Keratinocyte (primary cell): ENCODE data around the gene STAT3. TPM values are rescaled to one million over a fixed set of nuclear protein-coding genes. Genes with fewer than 3 reads are reported as not detected.

ENCODE experiments used
- DNase-seq: peaks from one replicate; pipeline ENCODE4 v3.0.0-alpha.2; 2011; ENCODE audit warnings: low read depth, missing footprints, low spot score
- FAIRE-seq: peaks from 2 replicates; lab custom pipeline; 2011; peaks lifted over from hg19 to GRCh38; lab: Jason Lieb, UNC
- H2AFZ ChIP-seq: 2 replicates; pipeline ENCODE4 v1.6.0; 2012; ENCODE audit warnings: low read length, control low read depth, inconsistent platforms; ENCODE audit not compliant: control insufficient read depth
- H3K27ac ChIP-seq: 2 replicates; pipeline ENCODE4 v1.5.1; 2011; ENCODE audit warnings: low read length; ENCODE audit not compliant: control insufficient read depth, insufficient read depth
- H3K27me3 ChIP-seq: 3 replicates; pipeline ENCODE4 v1.6.0; 2011; ENCODE audit warnings: low read length; ENCODE audit not compliant: control insufficient read depth, insufficient read depth; ENCODE audit errors: extremely low read depth
- H3K36me3 ChIP-seq, 2 experiments: 2 replicates in 1 of 2; 3 replicates in 1 of 2; pipeline ENCODE4 v1.5.1; 2011; ENCODE audit warnings: low read length in 2 of 2, mild to moderate bottlenecking in 1 of 2; ENCODE audit not compliant: control insufficient read depth in 2 of 2, insufficient read depth in 2 of 2; ENCODE audit errors: extremely low read depth in 1 of 2
- H3K4me1 ChIP-seq: 3 replicates; pipeline ENCODE4 v1.5.1; 2011; ENCODE audit warnings: low read length; ENCODE audit not compliant: control insufficient read depth, insufficient read depth; ENCODE audit errors: extremely low read depth
- H3K4me2 ChIP-seq: 3 replicates; pipeline ENCODE4 v1.6.0; 2011; ENCODE audit warnings: low read depth, low read length; ENCODE audit not compliant: control insufficient read depth, insufficient read depth; ENCODE audit errors: extremely low read depth
- H3K4me3 ChIP-seq, 3 experiments: fragments of 200-600 bp in 1 of 3; sonication (generic) in 1 of 3; 2 replicates in 2 of 3; 3 replicates in 1 of 3; pipeline ENCODE4 v1.5.1; 2011 to 2016; ENCODE audit warnings: low read length in 3 of 3, mild to moderate bottlenecking in 3 of 3, control low read depth in 2 of 3, inconsistent platforms in 1 of 3, low read depth in 1 of 3, mixed read lengths in 1 of 3, mixed run types in 1 of 3, moderate library complexity in 1 of 3; ENCODE audit not compliant: control insufficient read depth in 2 of 3, insufficient read depth in 2 of 3; ENCODE audit errors: extremely low read depth in 1 of 3
- H3K79me2 ChIP-seq: 2 replicates; pipeline ENCODE4 v1.6.0; 2012; ENCODE audit warnings: low read length; ENCODE audit not compliant: control insufficient read depth, insufficient read depth
- H3K9ac ChIP-seq: 3 replicates; pipeline ENCODE4 v1.6.0; 2011; ENCODE audit warnings: low read length; ENCODE audit not compliant: control insufficient read depth, insufficient read depth; ENCODE audit errors: extremely low read depth
- H3K9me1 ChIP-seq: 3 replicates; pipeline ENCODE4 v1.6.0; 2011; ENCODE audit warnings: low read length; ENCODE audit not compliant: control insufficient read depth, insufficient read depth; ENCODE audit errors: extremely low read depth
- H3K9me3 ChIP-seq: 2 replicates; pipeline ENCODE4 v1.5.1; 2012; ENCODE audit warnings: low read depth, low read length; ENCODE audit not compliant: control insufficient read depth
- H4K20me1 ChIP-seq: 3 replicates; pipeline ENCODE4 v1.6.0; 2011; ENCODE audit warnings: low read length; ENCODE audit not compliant: control insufficient read depth, insufficient read depth; ENCODE audit errors: extremely low read depth
- EZH2 ChIP-seq: IDR thresholded peaks from one replicate; pipeline ENCODE4 v1.6.1; 2012; ENCODE audit warnings: inconsistent platforms, mild to moderate bottlenecking, low read length, moderate library complexity
- dilution Hi-C: fragments of 300-500 bp; cut with MboI; formaldehyde crosslinking; loops from one replicate; pipeline ENCODE4 v1.7.0; 2020; ENCODE audit warnings: low sequenced_read_pairs; ENCODE audit not compliant: extremely low pct_ligation_motif_present
- polyA plus RNA-seq, 5 experiments: library from polyadenylated mRNA; depleted of rRNA in 3 of 5; stranded (reverse) in 3 of 5; stranded (forward) in 1 of 5; unstranded in 1 of 5; fragments of >200 nt; gene quantifications; 1 replicate in 1 of 5; 2 replicates in 3 of 5; 3 replicates in 1 of 5; pipeline versions ENCODE4 v1.2.1 to v1.2.3, GENCODE V29; 2011 to 2012; ENCODE audit warnings: missing spikeins in 2 of 5, low read depth in 1 of 5, low replicate concordance in 1 of 5
- TF ChIP-seq, protein P1 (sequence below), 3 experiments: IDR thresholded peaks in 1 of 3; conservative IDR thresholded peaks in 1 of 3; optimal IDR thresholded peaks in 1 of 3; 2 replicates in 2 of 3; 3 replicates in 1 of 3; pipeline versions ENCODE3 to v1.5.1; 2011; ENCODE audit warnings: low read length in 3 of 3, mild to moderate bottlenecking in 3 of 3, moderate library complexity in 2 of 3, control low read depth in 1 of 3, inconsistent platforms in 1 of 3; ENCODE audit not compliant: insufficient read depth in 2 of 3; ENCODE audit errors: extremely low read depth in 1 of 3

Gene STAT3
- polyA plus RNA-seq, 1 donor (not counting 4 experiments of a cell fraction or from before 2014, with no cell fraction given), result 37.4 TPM

DNA sequence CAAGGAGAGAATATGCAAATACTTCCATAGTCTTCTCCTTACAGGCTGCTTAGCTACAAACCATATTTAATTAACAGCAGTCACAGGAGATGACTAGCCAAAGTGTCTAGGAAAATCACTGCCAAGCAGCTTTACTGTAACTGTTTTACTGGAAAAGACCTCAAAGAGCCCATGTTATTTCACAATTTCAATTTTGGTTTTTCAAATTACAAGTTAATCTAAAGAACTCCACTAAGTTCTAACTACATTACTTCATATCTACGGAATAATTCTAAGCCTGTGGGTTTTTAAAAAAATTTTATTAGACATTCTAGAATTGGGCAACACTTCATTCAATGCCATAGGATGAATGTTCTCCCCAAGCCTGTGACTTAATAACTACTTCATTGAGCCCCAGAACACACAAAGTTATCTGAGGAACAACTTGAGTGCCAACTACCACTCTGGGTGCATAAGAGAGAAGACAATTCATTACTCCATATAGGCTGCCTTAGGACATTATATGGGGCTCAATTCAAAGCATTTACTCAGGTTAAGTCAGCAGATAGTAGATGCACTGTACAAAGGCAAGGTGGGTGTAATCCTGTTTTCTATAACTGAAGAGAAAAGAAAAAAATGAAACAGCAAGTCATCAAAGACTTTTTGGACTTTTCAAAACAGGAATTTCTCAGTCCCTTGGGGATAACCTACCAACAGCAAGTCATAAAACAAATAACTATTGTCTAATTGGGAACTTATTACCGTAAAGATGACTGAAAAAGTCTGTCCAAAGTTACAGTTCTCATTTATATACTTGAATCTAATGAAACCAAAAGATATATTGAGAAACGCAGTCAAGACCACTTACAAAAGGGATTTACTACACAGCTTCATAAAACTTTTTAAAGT is 33.0 kb downstream of the STAT3 start:
- Histone ChIP-seq H3K9ac (no peak overlapping the region), H3K9me1 (no peaks in the 10 kb centered on the region), H3K27ac (no peak overlapping the region), H3K4me2 (no peak overlapping the region), H3K4me1 (no peaks in the 10 kb centered on the region), H4K20me1 (no peaks in the 10 kb centered on the region), H3K79me2 (peaks cover 53% of the 10 kb centered on the region), H3K36me3 (no peaks in the 10 kb centered on the region), H2AFZ (no peak overlapping the region), H3K9me3 (no peaks in the 10 kb centered on the region), H3K27me3 (no peaks in the 10 kb centered on the region), H3K4me3 (no peak overlapping the region)
- DNase-seq, result no peak
- dilution Hi-C loops, result no loop called here
- no peak for FAIRE-seq
- TF ChIP-seq, protein P1, sequence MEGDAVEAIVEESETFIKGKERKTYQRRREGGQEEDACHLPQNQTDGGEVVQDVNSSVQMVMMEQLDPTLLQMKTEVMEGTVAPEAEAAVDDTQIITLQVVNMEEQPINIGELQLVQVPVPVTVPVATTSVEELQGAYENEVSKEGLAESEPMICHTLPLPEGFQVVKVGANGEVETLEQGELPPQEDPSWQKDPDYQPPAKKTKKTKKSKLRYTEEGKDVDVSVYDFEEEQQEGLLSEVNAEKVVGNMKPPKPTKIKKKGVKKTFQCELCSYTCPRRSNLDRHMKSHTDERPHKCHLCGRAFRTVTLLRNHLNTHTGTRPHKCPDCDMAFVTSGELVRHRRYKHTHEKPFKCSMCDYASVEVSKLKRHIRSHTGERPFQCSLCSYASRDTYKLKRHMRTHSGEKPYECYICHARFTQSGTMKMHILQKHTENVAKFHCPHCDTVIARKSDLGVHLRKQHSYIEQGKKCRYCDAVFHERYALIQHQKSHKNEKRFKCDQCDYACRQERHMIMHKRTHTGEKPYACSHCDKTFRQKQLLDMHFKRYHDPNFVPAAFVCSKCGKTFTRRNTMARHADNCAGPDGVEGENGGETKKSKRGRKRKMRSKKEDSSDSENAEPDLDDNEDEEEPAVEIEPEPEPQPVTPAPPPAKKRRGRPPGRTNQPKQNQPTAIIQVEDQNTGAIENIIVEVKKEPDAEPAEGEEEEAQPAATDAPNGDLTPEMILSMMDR (optimal IDR thresholded peaks at IDR 0.05 in 1 of 3, IDR thresholded peaks at IDR 0.05 in 1 of 3, conservative IDR thresholded peaks at IDR 0.05 in 1 of 3; ENCODE audit: extremely low read depth in 1 of 3, insufficient read depth in 2 of 3, low read length in 3 of 3), result no peak
- no peak for TF ChIP-seq EZH2

DNA sequence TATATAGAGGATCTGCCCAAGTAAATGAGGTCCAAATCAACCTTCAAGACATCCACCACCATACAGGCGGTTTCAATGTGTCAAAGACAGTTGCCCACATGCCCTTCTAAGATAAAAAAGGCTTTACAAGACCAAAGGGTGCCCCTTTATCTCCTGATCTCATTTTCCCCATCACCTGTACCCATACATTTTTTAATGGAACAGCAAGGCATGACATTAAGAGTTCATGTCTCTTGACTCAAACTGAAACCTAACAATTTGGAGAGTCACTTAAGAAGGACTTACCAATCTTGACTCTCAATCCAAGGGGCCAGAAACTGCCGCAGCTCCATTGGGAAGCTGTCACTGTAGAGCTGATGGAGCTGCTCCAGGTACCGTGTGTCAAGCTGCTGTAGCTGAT is 40.1 kb downstream of the STAT3 start:
- peaks cover 26% of the 10 kb centered on the region for H3K4me1 ChIP-seq
- dilution Hi-C loops, result no loop called here
- H3K4me2 ChIP-seq, result no peak overlapping the region
- DNase-seq (no peak), FAIRE-seq (no peak)
- H3K9me3 ChIP-seq, result no peaks in the 10 kb centered on the region
- H3K27me3 ChIP-seq, result no peaks in the 10 kb centered on the region
- no peak overlapping the region for H2AFZ ChIP-seq
- TF ChIP-seq, protein P1 (optimal IDR thresholded peaks at IDR 0.05 in 1 of 3, IDR thresholded peaks at IDR 0.05 in 1 of 3, conservative IDR thresholded peaks at IDR 0.05 in 1 of 3; ENCODE audit: extremely low read depth in 1 of 3, insufficient read depth in 2 of 3, low read length in 3 of 3), result no peak
- no peak for TF ChIP-seq EZH2
- H4K20me1 ChIP-seq, result no peaks in the 10 kb centered on the region
- H3K36me3 ChIP-seq, result peaks cover 14 to 21% of the 10 kb centered on the region in 2 experiments
- no peak overlapping the region for H3K4me3 ChIP-seq
- peaks cover 23% of the 10 kb centered on the region for H3K79me2 ChIP-seq
- peaks cover 2% of the 10 kb centered on the region for H3K9me1 ChIP-seq
- H3K27ac ChIP-seq, result no peak overlapping the region
- no peak overlapping the region for H3K9ac ChIP-seq
